ENCODE results near the gene GCAT. TPM values are rescaled to one million over a fixed set of nuclear protein-coding genes. Genes with fewer than 3 reads are reported as not detected.

Gene GCAT
- total and polyA plus RNA-seq, 2 of the 4 experiments (the other 2 are of a cell fraction) = 20.6 to 32.3 TPM

DNA sequence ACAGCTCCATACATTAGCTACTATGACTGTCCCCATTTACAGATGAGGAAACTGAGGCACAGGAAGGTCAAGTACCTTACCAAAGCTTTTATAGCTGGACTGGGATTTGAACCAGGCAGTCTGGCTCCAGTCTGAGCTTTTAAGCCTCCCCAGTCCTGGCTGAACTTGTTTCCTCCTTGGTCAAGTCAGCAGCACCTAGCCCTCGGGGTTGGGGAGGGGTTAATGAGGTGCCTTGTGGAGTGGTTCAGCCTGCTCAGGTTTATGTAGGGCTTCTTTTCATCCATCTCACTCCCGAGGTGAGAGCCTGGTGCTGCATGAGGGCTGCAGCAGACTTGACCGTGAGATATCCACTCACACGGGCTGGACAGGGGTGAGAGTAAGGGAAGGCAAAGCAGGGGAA, 36.7 kb upstream of the GCAT start:
- Histone ChIP-seq H3K4me3 (ENCODE audit: insufficient read depth, low read depth, low read length) (no peak overlapping the region), H4K5ac (ENCODE audit: low read depth, low read length) (no peak overlapping the region), H2AK9ac (replicated peaks; ENCODE audit: low read depth, low read length, poor library complexity) (peak overlapping the region; percentile 72), H3K36me3 (ENCODE audit: control insufficient read depth, insufficient read depth, low read length) (peaks cover 59% of the 10 kb centered on the region), H3K56ac (ENCODE audit: extremely low read depth, insufficient read depth, low read length) (no peak overlapping the region), H3K14ac (replicated peaks; ENCODE audit: low read depth, low read length) (no peak overlapping the region), H3K4me2 (ENCODE audit: low read depth, low read length) (no peak overlapping the region), H3K4ac (ENCODE audit: low read depth, low read length) (no peak overlapping the region), H2BK20ac (ENCODE audit: low read depth, low read length) (no peak overlapping the region), H3K9ac (ENCODE audit: low read depth, low read length) (no peak overlapping the region), H3K27me3 (ENCODE audit: control insufficient read depth, insufficient read depth, low read length) (no peaks in the 10 kb centered on the region), H2AK5ac (ENCODE audit: low read depth, low read length) (no peak overlapping the region), H3K9me3 (ENCODE audit: control insufficient read depth, insufficient read depth, low read length) (no peaks in the 10 kb centered on the region), H4K8ac (ENCODE audit: low read depth in 2 of 2, low read length in 2 of 2) (no peak overlapping the region), H4K20me1 (ENCODE audit: insufficient read depth, low read length) (peaks cover 3% of the 10 kb centered on the region; the same call in 1 of the 2 replicates), H3K9me1 (ENCODE audit: insufficient read depth, low read length) (peaks cover 19% of the 10 kb centered on the region), H3K79me1 (ENCODE audit: low read depth in 1 of 2, low read length in 2 of 2) (peaks cover 0 to 49% of the 10 kb centered on the region in 2 experiments; a peak in 3 of 4 replicates), H4K91ac (ENCODE audit: insufficient read depth, low read depth, low read length) (no peak overlapping the region), H2BK15ac (ENCODE audit: low read depth, low read length) (no peak overlapping the region), H3K18ac (ENCODE audit: low read depth, low read length) (no peak overlapping the region), H3K23ac (ENCODE audit: low read depth, low read length) (no peak overlapping the region), H3K27ac (ENCODE audit: insufficient read depth, low read length) (no peak overlapping the region), H2BK5ac (ENCODE audit: low read depth, low read length, poor library complexity, severe bottlenecking) (no peak overlapping the region), H2AFZ (replicated peaks; ENCODE audit: low read length, poor library complexity) (no peak overlapping the region), H2BK120ac (ENCODE audit: low read depth, low read length) (no peak overlapping the region), H3K4me1 (ENCODE audit: control insufficient read depth, insufficient read depth, low read length) (peaks cover 12% of the 10 kb centered on the region)
- intact Hi-C loops (cut with micrococcal nuclease) = no loop called here
- TF ChIP-seq MXI1 (IDR thresholded peaks at IDR 0.05; ENCODE audit: borderline replicate concordance, low read depth, low read length) (no peak), POLR2A (IDR thresholded peaks at IDR 0.05; ENCODE audit: low read depth, low read length) (no peak), MAZ (IDR thresholded peaks at IDR 0.05; ENCODE audit: borderline replicate concordance, low read depth, low read length) (no peak), RFX5 (IDR thresholded peaks at IDR 0.05; ENCODE audit: low read depth, low read length) (no peak)
- 80% methylated on average over 1 of the region's 4 CpGs; no CpG with 5 or more reads in 1 of the 2 experiments for WGBS, 2 experiments (ENCODE audit: extremely low coverage in 2 of 2, insufficient read length in 1 of 2)
- ChIA-PET CTCF (no interaction called here), POLR2A (ENCODE audit: unreplicated experiment) (no interaction called here)
- no TSS peak for BruUV-seq (replicated peaks)
- DNase-seq = no peak
- ATAC-seq (ENCODE audit: low read depth) = no peak
- dilution Hi-C loops (cut with HindIII; ENCODE audit: low sequenced_read_pairs, unreplicated experiment) = no loop called here
- in situ Hi-C loops (cut with MboI; ENCODE audit: low sequenced_read_pairs) = no loop called here

Data from IMR-90 (cell line).